Measurements from ENCODE around the gene TRAIP.

- no peak for TF ChIP-seq CTCF (IDR thresholded peaks at IDR 0.05)
- no peak for TF ChIP-seq EP300 (IDR thresholded peaks at IDR 0.05)
Measured at GRCh38 chr3:49826016-49826415, 30.3 kb downstream of the TRAIP start.
